WI38 (cell line): ENCODE results near the gene ARRDC4.

Source experiments
- H3K4me3 ChIP-seq: 2 replicates; pipeline ENCODE4 v1.5.1; 2011; ENCODE audit warnings: low read depth, mild to moderate bottlenecking, control low read depth, low read length
- CTCF ChIP-seq: IDR thresholded peaks from 2 replicates; pipeline ENCODE4 v1.5.1; 2012; ENCODE audit warnings: low read depth, mild to moderate bottlenecking, control low read depth, low read length

The ARRDC4 gene

DNA sequence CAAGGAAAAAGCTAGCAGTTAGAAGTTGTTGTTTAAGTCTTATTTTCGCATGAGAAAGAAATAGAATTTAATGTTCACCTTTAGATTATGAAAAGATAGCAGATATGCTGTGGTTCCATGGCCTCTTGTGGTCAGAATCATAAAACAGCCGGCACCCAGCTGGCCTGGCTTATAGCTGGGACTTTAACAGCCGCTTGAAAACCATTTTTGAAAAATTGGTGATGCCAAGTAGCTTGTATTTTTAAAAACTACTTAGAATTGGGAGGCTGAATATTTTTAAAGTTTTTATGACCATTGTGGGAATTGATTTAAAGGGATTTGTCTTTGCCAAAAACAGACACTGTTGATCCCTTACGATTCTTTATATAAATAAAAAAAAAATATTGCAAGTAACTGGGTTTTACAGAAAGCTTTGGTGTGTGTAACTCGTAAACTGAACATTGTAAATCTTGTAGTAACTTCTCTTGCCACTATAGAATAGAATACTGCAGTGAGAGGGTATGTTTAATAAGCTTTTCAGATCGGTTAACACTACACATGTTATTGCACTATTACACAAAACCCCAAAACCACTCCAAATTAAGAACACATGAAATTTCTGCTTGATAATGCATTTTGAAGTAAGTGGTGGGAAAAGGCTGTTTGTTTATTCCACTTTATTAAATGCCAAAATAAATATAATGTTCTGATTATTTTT lies 6.6 kb downstream of the ARRDC4 start:
- H3K4me3 ChIP-seq, result no peak overlapping the region
- TF ChIP-seq CTCF, result no peak

DNA sequence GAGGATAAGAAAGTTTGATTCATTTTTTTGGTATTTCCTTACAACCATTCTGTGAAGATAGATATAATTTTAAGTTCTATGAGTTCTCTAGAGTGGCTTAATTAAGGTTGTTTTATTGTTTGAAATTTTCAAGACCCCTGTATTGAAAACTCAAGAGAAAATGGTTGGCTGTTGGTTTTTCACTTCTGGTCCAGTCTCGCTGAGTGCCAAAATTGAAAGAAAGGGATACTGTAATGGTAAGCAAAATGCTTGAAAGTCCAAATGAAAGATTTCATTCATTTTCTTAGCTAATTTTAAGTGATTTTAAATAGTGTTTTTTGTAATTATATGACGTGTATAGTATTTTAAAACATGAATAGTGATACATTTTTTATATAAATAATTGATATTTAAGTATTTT lies 7.4 kb downstream of the ARRDC4 start:
- no peak for TF ChIP-seq CTCF
- no peak overlapping the region for H3K4me3 ChIP-seq

DNA sequence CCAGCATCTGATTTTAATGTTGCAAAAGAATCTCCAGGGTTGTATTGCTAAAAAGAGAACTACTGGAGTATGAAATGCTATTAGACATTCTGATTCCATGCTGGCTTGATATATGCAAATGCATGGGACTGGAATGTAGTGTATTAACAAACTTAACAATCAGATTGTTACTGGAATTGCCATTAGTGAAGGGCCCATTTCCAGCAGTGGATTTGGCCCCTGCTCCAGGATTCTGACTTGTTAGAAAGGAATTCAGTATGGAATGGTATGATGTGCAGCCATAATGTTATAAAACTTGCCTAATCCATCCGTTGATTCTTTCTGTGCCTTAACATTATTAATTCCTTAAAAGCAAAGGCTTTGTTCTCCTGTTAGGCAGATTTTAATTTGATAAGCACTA lies 7.9 kb downstream of the ARRDC4 start:
- TF ChIP-seq CTCF, result no peak

GRCh38 chr15:97972366-97972765 lies 11.9 kb downstream of the ARRDC4 start:
- no peak overlapping the region for H3K4me3 ChIP-seq

More for the DNA sequence above, 7.9 kb downstream of the ARRDC4 start:
- H3K4me3 ChIP-seq, result no peak overlapping the region

DNA sequence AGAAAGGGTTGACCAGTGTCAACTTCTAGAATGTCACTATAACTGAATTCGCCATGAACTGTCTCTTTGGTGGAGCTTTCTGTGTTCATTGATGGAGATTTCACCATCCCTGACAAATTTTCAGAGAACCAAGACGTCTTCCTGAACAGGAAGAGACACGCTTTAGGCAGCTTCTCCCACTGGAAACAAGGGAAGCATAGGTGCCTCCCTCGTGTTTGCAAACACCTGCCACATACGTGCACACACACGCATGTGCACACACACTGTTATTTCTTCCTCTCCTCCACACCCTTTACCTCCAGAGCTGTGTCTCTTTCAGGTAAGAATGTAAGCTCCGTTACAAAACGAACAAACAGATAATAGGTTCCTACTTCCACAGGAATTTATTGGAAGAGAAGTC lies 15.6 kb downstream of the ARRDC4 start:
- no peak overlapping the region for H3K4me3 ChIP-seq
- no peak for TF ChIP-seq CTCF

More at GRCh38 chr15:97972366-97972765, 11.9 kb downstream of the ARRDC4 start:
- no peak for TF ChIP-seq CTCF

DNA sequence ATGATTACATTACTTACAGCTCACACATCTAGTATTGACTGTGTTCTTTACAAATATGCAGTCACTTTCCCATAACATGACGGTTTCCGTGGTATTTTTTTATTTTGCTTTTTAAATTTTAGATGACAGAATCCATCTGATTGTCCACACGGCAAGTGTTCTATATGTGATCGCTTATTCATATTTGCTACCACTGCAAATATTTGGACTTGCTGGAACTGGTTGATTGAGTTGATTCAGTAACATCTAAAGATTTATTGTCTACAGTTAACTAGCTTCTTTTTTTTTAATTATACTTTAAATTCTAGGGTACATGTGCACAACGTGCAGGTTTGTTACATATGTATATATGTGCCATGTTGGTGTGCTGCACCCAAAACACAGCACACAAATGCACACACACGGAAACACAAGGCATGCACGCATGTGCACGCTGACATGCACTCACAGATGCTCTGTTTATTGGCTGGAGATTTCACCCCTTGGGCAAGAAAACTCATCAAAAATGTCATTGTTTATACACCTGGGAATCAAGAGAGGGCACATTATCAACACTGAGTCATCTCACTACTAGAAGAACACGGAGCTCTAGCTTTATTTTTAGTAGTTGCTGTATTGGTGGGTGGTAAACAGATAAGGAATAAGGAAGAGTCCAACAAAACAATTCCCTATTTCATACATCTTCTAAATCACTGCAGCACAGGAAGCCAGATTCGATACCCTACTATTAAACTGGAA lies 16.4 kb downstream of the ARRDC4 start:
- no peak overlapping the region for H3K4me3 ChIP-seq
- TF ChIP-seq CTCF, result no peak

DNA sequence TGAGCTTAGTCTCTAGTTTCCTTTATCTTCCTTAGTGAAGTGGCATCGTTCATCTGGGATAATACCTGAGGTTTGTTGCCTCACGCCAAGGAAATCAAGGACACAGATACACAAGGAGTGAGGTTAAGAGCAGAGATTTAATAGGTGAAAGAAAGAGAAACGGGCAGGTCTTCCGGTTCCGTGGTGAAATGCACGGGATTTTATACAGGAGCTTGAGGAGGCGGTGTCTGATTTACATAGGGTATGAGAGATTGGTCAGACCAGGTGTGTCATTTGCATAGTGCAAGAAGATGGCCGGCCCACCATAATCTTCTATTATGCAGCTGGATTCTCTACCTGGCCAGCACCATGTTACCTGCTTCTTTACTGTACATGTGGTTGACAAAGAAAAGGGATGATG lies 17.2 kb downstream of the ARRDC4 start:
- no peak for TF ChIP-seq CTCF

More for the DNA sequence above, 17.2 kb downstream of the ARRDC4 start:
- H3K4me3 ChIP-seq, result no peak overlapping the region
